Measurements from ENCODE around the gene GPR12.

DNA sequence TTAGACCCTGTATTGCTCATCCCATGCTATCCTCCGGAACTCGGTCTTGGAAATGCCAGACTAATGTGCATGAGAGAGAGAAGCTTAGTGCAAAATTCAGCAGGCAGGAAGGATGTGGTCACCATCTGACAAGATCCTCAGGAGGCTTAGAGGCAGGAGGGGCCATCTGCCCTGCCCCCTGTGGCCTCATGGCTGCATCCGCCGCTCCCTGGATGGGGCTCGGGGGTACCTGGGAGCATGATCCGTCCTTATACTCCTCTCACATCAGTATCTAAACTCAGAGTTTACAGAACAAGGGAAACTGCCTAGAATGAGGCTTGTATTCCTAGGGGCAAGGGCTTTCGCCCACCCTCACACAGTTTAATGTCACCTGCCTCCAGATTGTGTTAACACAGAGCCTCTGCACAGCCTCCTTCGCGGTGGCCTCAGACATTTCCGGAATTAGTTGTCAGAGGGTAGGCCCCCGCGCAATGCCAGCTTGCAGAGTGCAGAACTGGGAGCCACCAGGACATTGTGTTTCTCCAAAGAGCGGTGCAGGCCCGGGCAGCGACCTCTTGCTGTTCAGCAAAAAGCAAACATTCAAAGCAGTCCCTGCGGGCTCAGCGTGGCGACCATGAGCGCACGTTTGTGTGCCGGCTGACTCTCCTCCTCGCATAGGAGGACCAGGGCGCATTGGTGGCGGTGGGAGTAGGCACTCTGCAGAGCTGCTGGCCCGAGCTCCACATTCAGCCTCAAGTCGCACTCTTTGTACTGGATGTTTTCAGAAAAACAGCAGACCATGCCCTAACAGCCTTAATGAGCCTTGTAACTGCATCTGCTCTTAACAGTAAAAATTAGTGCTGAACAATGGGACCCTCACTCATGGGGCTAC is 39.1 kb downstream of the GPR12 start:
- TF ChIP-seq POLR2A (IDR thresholded peaks at IDR 0.05; ENCODE audit: low read depth, low read length) (no peak), TAF1 (IDR thresholded peaks at IDR 0.05; ENCODE audit: low read depth, low read length) (no peak), POLR2AphosphoS5 (IDR thresholded peaks at IDR 0.05; ENCODE audit: low read depth, low read length) (no peak), SPI1 (IDR thresholded peaks at IDR 0.05; ENCODE audit: low read depth, low read length) (no peak)

Measured in GM12891 (cell line).